Smooth muscle cell (in vitro differentiated cells): ENCODE measurements around the gene PLOD2. TPM values are rescaled to one million over a fixed set of nuclear protein-coding genes. Genes with fewer than 3 reads are reported as not detected.

Source experiments
- DNase-seq: peaks from one replicate; lab custom pipeline; 2025; ENCODE audit not compliant: unreplicated experiment; lab: John Stamatoyannopoulos, UW
- H2AFZ ChIP-seq: fragments of 200-600 bp; sonication (generic); 2 replicates; pipeline ENCODE4 v1.6.0; 2016; ENCODE audit warnings: antibody characterized with exemption, low read depth, mild to moderate bottlenecking
- H3F3A ChIP-seq: fragments of 200-600 bp; sonication (generic); 2 replicates; pipeline ENCODE4 v1.6.0; 2017; ENCODE audit warnings: antibody characterized with exemption, low read depth
- H3K27ac ChIP-seq: fragments of 200-600 bp; sonication (generic); 2 replicates; pipeline ENCODE4 v1.5.1; 2016; ENCODE audit warnings: low read depth, mild to moderate bottlenecking
- H3K27me3 ChIP-seq: fragments of 200-600 bp; sonication (generic); 2 replicates; pipeline ENCODE4 v1.6.1; 2016; ENCODE audit warnings: low read depth, mild to moderate bottlenecking
- H3K36me3 ChIP-seq: fragments of 200-600 bp; sonication (generic); 2 replicates; pipeline ENCODE4 v1.5.1; 2016; ENCODE audit warnings: low read depth
- H3K4me1 ChIP-seq: fragments of 200-600 bp; sonication (generic); 2 replicates; pipeline ENCODE4 v1.5.1; 2016; ENCODE audit warnings: low read depth
- H3K4me2 ChIP-seq: fragments of 200-600 bp; sonication (generic); 2 replicates; pipeline ENCODE4 v1.6.0; 2016; ENCODE audit warnings: mild to moderate bottlenecking
- H3K4me3 ChIP-seq: fragments of 200-600 bp; sonication (generic); 2 replicates; pipeline ENCODE4 v1.5.1; 2016; ENCODE audit warnings: mild to moderate bottlenecking
- H3K79me2 ChIP-seq: fragments of 200-600 bp; sonication (generic); 2 replicates; pipeline ENCODE4 v1.6.0; 2016; ENCODE audit warnings: low read depth, mild to moderate bottlenecking
- H3K9ac ChIP-seq: fragments of 200-600 bp; sonication (generic); 2 replicates; pipeline ENCODE4 v1.6.0; 2016; ENCODE audit warnings: low read depth
- H3K9me3 ChIP-seq: fragments of 200-600 bp; sonication (generic); replicated peaks from 2 replicates; pipeline ENCODE4 v1.5.1; 2016; ENCODE audit warnings: low read depth
- H4K20me1 ChIP-seq: fragments of 200-600 bp; sonication (generic); 2 replicates; pipeline ENCODE4 v1.6.0; 2016; ENCODE audit warnings: low read depth
- WGBS: methylation state at CpG from one replicate; pipeline ENCODE4 v1.1.7; 2016; ENCODE audit warnings: low lambda C conversion rate; 5-methylcytosine and 5-hydroxymethylcytosine counted together
- polyA plus RNA-seq: library from polyadenylated mRNA; unstranded; fragments of >200 nt; fragmentation: Nextera tagmentation; extraction: Ambion mirVana; gene quantifications from 2 replicates; pipeline ENCODE4 v1.2.1, GENCODE V29; 2016
- total RNA-seq: library from RNA; depleted of rRNA; stranded (reverse); fragments of >200 nt; gene quantifications from 2 replicates; pipeline ENCODE4 v1.2.3, GENCODE V29; 2014
- TF ChIP-seq, protein P1 (sequence below): fragments of 200-600 bp; sonication (generic); IDR thresholded peaks from 2 replicates; pipeline ENCODE4 v1.5.1; 2017; ENCODE audit warnings: borderline replicate concordance, mild to moderate bottlenecking, antibody characterized with exemption; ENCODE audit not compliant: insufficient read depth, poor library complexity, severe bottlenecking

Gene PLOD2
- total and polyA plus RNA-seq, 2 experiments from 2014 or later, result 372 to 658 TPM

DNA sequence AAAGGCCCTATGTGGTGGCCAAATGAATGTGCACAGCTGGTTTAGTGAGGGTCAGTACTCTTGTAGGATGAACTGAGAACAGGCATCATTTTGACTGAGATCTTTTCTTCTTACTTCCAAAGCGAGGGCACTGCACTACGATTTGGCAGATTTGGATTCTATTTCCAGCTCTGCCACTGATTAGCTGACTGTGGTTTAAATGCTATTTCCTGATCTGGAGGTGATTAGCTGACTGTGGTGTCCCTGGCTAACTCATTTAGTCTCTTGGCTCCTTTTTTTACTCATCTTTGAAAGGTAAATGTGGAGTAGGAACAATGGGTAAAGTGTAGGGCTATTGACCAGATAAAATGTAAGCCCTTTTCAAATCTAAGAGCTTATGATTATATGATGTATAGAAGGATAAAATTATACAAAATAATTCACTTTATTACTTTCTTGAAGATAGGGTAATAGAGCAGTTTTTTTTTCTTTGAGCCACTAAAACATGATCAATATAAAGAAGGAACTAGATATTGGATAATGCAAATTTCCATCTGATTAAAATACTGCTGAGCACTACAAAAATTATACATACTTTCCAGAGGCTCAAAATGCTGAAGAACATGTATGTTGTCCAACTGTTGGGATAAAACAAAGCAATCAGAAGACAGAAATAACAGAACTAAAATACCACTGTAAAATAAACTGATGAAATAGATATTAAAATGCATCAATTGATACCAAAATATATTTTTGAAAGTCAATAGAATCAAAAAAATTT lies 39.7 kb upstream of the PLOD2 start:
- Histone ChIP-seq H3K9ac (no peak overlapping the region), H3K4me1 (peaks cover 4% of the 10 kb centered on the region), H4K20me1 (no peaks in the 10 kb centered on the region), H3K79me2 (no peaks in the 10 kb centered on the region), H3K27ac (no peak overlapping the region), H3K36me3 (no peaks in the 10 kb centered on the region), H2AFZ (peak overlapping the region; percentile 26), H3K9me3 (no peaks in the 10 kb centered on the region), H3K27me3 (no peaks in the 10 kb centered on the region), H3K4me3 (no peak overlapping the region), H3F3A (no peaks in the 10 kb centered on the region), H3K4me2 (peak overlapping the region; percentile 6)
- DNase-seq, result no peak
- 32% methylated on average over 2 of the region's 2 CpGs for WGBS
- TF ChIP-seq, protein P1, sequence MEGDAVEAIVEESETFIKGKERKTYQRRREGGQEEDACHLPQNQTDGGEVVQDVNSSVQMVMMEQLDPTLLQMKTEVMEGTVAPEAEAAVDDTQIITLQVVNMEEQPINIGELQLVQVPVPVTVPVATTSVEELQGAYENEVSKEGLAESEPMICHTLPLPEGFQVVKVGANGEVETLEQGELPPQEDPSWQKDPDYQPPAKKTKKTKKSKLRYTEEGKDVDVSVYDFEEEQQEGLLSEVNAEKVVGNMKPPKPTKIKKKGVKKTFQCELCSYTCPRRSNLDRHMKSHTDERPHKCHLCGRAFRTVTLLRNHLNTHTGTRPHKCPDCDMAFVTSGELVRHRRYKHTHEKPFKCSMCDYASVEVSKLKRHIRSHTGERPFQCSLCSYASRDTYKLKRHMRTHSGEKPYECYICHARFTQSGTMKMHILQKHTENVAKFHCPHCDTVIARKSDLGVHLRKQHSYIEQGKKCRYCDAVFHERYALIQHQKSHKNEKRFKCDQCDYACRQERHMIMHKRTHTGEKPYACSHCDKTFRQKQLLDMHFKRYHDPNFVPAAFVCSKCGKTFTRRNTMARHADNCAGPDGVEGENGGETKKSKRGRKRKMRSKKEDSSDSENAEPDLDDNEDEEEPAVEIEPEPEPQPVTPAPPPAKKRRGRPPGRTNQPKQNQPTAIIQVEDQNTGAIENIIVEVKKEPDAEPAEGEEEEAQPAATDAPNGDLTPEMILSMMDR, result no peak

DNA sequence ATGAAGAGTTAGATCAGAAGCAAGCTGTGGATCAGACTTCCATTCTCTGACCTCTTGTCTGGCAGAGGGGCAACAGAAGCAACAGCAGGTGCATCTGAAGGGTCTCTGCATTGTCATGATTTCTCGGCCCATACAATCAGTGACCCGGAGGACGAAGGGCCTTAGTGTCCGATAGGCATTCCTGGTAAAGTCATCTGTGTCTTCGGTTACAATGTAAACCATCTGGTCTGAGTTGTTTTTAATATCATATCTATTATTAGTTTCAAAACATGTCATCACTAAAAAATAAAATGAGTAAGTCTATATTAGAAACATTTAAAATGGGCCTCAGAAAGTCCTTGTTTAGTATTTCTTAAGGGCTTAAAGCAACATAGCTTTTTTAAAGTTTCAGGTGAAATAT lies 38.8 kb upstream of the PLOD2 start:
- no peaks in the 10 kb centered on the region for H3K27me3 ChIP-seq
- H3K27ac ChIP-seq, result no peak overlapping the region
- no peak for DNase-seq
- no peaks in the 10 kb centered on the region for H3K79me2 ChIP-seq
- TF ChIP-seq, protein P1, result no peak
- no peak overlapping the region for H3K4me2 ChIP-seq
- no peaks in the 10 kb centered on the region for H3F3A ChIP-seq
- peaks cover 4% of the 10 kb centered on the region for H3K4me1 ChIP-seq
- no peak overlapping the region for H3K4me3 ChIP-seq
- H4K20me1 ChIP-seq, result no peaks in the 10 kb centered on the region
- H3K9ac ChIP-seq, result no peak overlapping the region
- WGBS, result 98% methylated on average over 5 of the region's 5 CpGs
- H3K36me3 ChIP-seq, result no peaks in the 10 kb centered on the region
- no peak overlapping the region for H2AFZ ChIP-seq
- H3K9me3 ChIP-seq, result no peaks in the 10 kb centered on the region

DNA sequence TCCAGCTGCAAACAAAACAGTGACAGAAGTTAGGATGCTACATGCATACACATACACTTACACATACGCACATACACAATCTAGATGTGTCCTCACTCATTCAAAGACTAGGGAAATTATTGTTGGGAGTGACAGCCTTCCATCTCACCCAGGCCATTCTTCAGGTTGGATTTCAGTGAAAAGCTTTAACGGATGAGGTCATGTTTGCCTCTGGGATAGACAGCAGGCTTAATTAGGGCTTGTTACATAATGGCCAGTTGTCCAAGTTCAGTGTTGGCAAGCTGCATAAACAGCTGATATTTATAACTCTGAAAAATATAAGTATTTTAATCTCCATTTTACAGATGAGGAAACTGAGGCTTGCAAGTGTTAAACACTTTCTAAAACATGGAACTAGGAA lies 35.8 kb upstream of the PLOD2 start:
- TF ChIP-seq, protein P1, result no peak
- no peak overlapping the region for H3K9ac ChIP-seq
- WGBS, result 96% methylated on average over 2 of the region's 2 CpGs
- no peak overlapping the region for H3K4me3 ChIP-seq
- H4K20me1 ChIP-seq, result no peaks in the 10 kb centered on the region
- H3K27me3 ChIP-seq, result no peaks in the 10 kb centered on the region
- no peaks in the 10 kb centered on the region for H3K9me3 ChIP-seq
- no peak overlapping the region for H2AFZ ChIP-seq
- H3K79me2 ChIP-seq, result no peaks in the 10 kb centered on the region
- H3K27ac ChIP-seq, result no peak overlapping the region
- no peaks in the 10 kb centered on the region for H3K36me3 ChIP-seq
- DNase-seq, result no peak
- H3F3A ChIP-seq, result no peaks in the 10 kb centered on the region
- H3K4me2 ChIP-seq, result no peak overlapping the region
- peaks cover 4% of the 10 kb centered on the region for H3K4me1 ChIP-seq

DNA sequence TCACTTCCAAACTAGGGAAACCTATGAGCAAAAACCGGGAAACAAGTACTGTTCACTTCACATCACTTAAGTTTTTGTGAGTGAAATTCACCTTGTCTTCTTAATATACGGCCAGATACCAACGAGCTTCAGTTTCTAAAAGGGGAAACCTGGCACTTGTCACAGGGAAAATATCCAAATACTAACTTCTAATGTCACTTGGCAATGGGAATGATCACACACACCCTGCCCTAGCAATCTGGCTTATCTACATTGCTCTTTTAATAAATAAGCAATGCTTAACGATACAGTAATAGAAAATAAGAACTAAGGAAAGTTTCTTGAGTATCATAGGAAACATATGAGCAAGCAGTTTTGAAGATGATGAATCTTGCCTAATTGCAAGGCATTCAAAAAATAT lies 34.6 kb upstream of the PLOD2 start:
- no peaks in the 10 kb centered on the region for H3K79me2 ChIP-seq
- H3K27me3 ChIP-seq, result no peaks in the 10 kb centered on the region
- peaks cover 3% of the 10 kb centered on the region for H3K4me1 ChIP-seq
- 71% methylated on average over 4 of the region's 4 CpGs for WGBS
- no peak overlapping the region for H3K27ac ChIP-seq
- DNase-seq, result no peak
- H3K9me3 ChIP-seq, result no peaks in the 10 kb centered on the region
- H3K36me3 ChIP-seq, result no peaks in the 10 kb centered on the region
- no peak overlapping the region for H3K9ac ChIP-seq
- H3F3A ChIP-seq, result no peaks in the 10 kb centered on the region
- no peaks in the 10 kb centered on the region for H4K20me1 ChIP-seq
- H3K4me3 ChIP-seq, result no peak overlapping the region
- H2AFZ ChIP-seq, result no peak overlapping the region
- H3K4me2 ChIP-seq, result no peak overlapping the region
- TF ChIP-seq, protein P1, result no peak
